GM18511 (cell line): ENCODE results near the gene ZBTB2.

Experiments used
- ATAC-seq: cut with Tn5 transposase; IDR thresholded peaks from one replicate; pipeline ENCODE4 v1.9.1; 2021; ENCODE audit warnings: mild to moderate bottlenecking, moderate library complexity; ENCODE audit not compliant: unreplicated experiment

The ZBTB2 gene

GRCh38 chr6:151391471-151392413 lies at the start of gene ZBTB2:
Gene ZBTB2, minus strand, starts transcription at chr6:151391559. Its CDS starts 17,922 bp downstream, at chr6:151373637.
- ATAC-seq = peak; percentile 19

- ATAC-seq = peak; percentile 65
These were observed 49.6 kb upstream of the ZBTB2 start for GRCh38 chr6:151440930-151441329.

- peak; percentile 60 for ATAC-seq
These were observed 49.1 kb upstream of the ZBTB2 start for GRCh38 chr6:151440498-151440897.

GRCh38 chr6:151437401-151437800 lies 46.0 kb upstream of the ZBTB2 start:
- no peak for ATAC-seq

- no peak for ATAC-seq
These were observed 45.4 kb upstream of the ZBTB2 start for GRCh38 chr6:151436802-151437201.

- ATAC-seq = no peak
These were observed 44.9 kb upstream of the ZBTB2 start for GRCh38 chr6:151436300-151436699.

- ATAC-seq = peak; percentile 66
These were observed 43.0 kb upstream of the ZBTB2 start for GRCh38 chr6:151434369-151434768.

GRCh38 chr6:151432651-151433050 lies 41.3 kb upstream of the ZBTB2 start:
- ATAC-seq = no peak

- ATAC-seq = no peak
These were observed 40.0 kb upstream of the ZBTB2 start for GRCh38 chr6:151431337-151431736.

- ATAC-seq = no peak
These were observed 39.5 kb upstream of the ZBTB2 start for GRCh38 chr6:151430886-151431285.

- ATAC-seq = no peak
These were observed 36.9 kb upstream of the ZBTB2 start for GRCh38 chr6:151428093-151428735.

- no peak for ATAC-seq
These were observed 34.2 kb upstream of the ZBTB2 start for GRCh38 chr6:151425561-151425960.

- no peak for ATAC-seq
These were observed 31.6 kb upstream of the ZBTB2 start for GRCh38 chr6:151422981-151423380.

GRCh38 chr6:151417477-151417876 lies 26.1 kb upstream of the ZBTB2 start:
- no peak for ATAC-seq

GRCh38 chr6:151414641-151415260 lies 23.4 kb upstream of the ZBTB2 start:
- ATAC-seq = no peak

GRCh38 chr6:151413372-151414145 lies 22.2 kb upstream of the ZBTB2 start:
- no peak for ATAC-seq

- no peak for ATAC-seq
These were observed 21.6 kb upstream of the ZBTB2 start for GRCh38 chr6:151412909-151413308.

- no peak for ATAC-seq
These were observed 18.3 kb upstream of the ZBTB2 start for GRCh38 chr6:151409679-151410078.

GRCh38 chr6:151409260-151409659 lies 17.9 kb upstream of the ZBTB2 start:
- ATAC-seq = peak; percentile 73

- ATAC-seq = peak; percentile 2
These were observed 17.5 kb upstream of the ZBTB2 start for GRCh38 chr6:151408858-151409257.

- no peak for ATAC-seq
These were observed 12.6 kb upstream of the ZBTB2 start for GRCh38 chr6:151403919-151404308.
